Lung (tissue), 12 donors: ENCODE data around the gene MBP. TPM values are rescaled to one million over a fixed set of nuclear protein-coding genes. Genes with fewer than 3 reads are reported as not detected.

Experiments
- ATAC-seq: fragments of 200-7000 bp; cut with Tn5 transposase; one replicate; pipeline ENCODE4 v1.9.1; 2020; ENCODE audit warnings: moderate number of reproducible peaks; ENCODE audit not compliant: insufficient read depth, low FRiP score
- DNase-seq, 3 donors: peaks; one replicate each; pipeline ENCODE4 v3.0.0-alpha.2; 2013 to 2017
- H3K27ac ChIP-seq, 2 donors: one replicate each; pipeline ENCODE4 v1.5.1; 2013; ENCODE audit warnings: mild to moderate bottlenecking in 2 of 2, moderate library complexity in 2 of 2, control low read depth in 1 of 2, inconsistent platforms in 1 of 2, low read depth in 1 of 2, low read length in 1 of 2
- H3K27me3 ChIP-seq, 3 donors: one replicate each; pipeline ENCODE4 v1.5.1; 2013; ENCODE audit warnings: low read length in 2 of 3; ENCODE audit not compliant: control insufficient read depth in 3 of 3, insufficient read depth in 3 of 3
- H3K36me3 ChIP-seq, 4 donors: one replicate each; pipeline ENCODE4 v1.5.1; 2013; ENCODE audit warnings: low read length in 4 of 4, mild to moderate bottlenecking in 1 of 4, moderate library complexity in 1 of 4; ENCODE audit not compliant: control insufficient read depth in 4 of 4, insufficient read depth in 4 of 4
- H3K4me1 ChIP-seq, 5 donors: one replicate each; pipeline ENCODE4 v1.5.1; 2013; ENCODE audit warnings: low read length in 5 of 5, mild to moderate bottlenecking in 2 of 5, moderate library complexity in 1 of 5; ENCODE audit not compliant: control insufficient read depth in 5 of 5, insufficient read depth in 5 of 5
- H3K4me3 ChIP-seq: one replicate; pipeline ENCODE4 v1.5.1; 2013; ENCODE audit warnings: mild to moderate bottlenecking, control low read depth, moderate library complexity
- H3K9ac ChIP-seq, 2 donors: one replicate each; pipeline ENCODE4 v1.5.1; 2013; ENCODE audit warnings: low read length in 2 of 2, control low read depth in 1 of 2; ENCODE audit not compliant: insufficient read depth in 1 of 2
- H3K9me3 ChIP-seq, 4 donors: one replicate each; pipeline ENCODE4 v1.5.1; 2013; ENCODE audit warnings: low read length in 3 of 4, mild to moderate bottlenecking in 1 of 4, moderate library complexity in 1 of 4; ENCODE audit not compliant: control insufficient read depth in 4 of 4, insufficient read depth in 3 of 4
- CTCF ChIP-seq: IDR thresholded peaks from 2 replicates; pipeline ENCODE4 v1.5.1; 2012; ENCODE audit warnings: mild to moderate bottlenecking; ENCODE audit errors: control extremely low read depth, extremely low read depth
- WGBS, 2 donors: extraction: QIAGEN DNeasy Blood & Tissue Kit; methylation state at CpG; one replicate each; pipeline ENCODE4 v1.1.7; 2013; 5-methylcytosine and 5-hydroxymethylcytosine counted together
- polyA plus RNA-seq, 2 donors: library from polyadenylated mRNA; stranded (reverse); fragments of 200-250 nt; gene quantifications; one replicate each; pipeline ENCODE4 v1.2.1, GENCODE V29; 2013
- total RNA-seq, 2 donors: library from RNA; depleted of rRNA in 1 of 2; stranded (reverse); fragments of >200 nt in 1 of 2; gene quantifications; one replicate each; pipeline ENCODE4 v1.2.1, GENCODE V29; 2014 to 2021
- donor health status: control.
- donor health status: control.
- donor health status: Bipolar disorder and iron deficiency.
- donor health status: healthy.
- donor health status: DM: yes; HTN: yes; CAD: no.

The MBP gene
- total and polyA plus RNA-seq, 4 donors, result 15.6 to 64.1 (median 30.9) TPM

- TF ChIP-seq CTCF, result no peak
- WGBS, 2 donors, result 46 to 72% methylated on average over 13 of the region's 13 CpGs
- Histone ChIP-seq H3K4me1 (peaks cover 0 to 14% (median 2%) of the 10 kb centered on the region in 5 donors), H3K27me3 (peaks cover 0 to 34% (median 19%) of the 10 kb centered on the region in 3 donors), H3K9ac (no peak overlapping the region), H3K9me3 (no peaks in the 10 kb centered on the region), H3K4me3 (no peak overlapping the region), H3K27ac (no peak overlapping the region), H3K36me3 (peaks cover 0 to 10% (median 0%) of the 10 kb centered on the region in 4 donors)
- DNase-seq (peak in 2 of 3 donors; percentile 42 to 57), ATAC-seq (no peak)
Observed at GRCh38 chr18:77095391-77096371, 36.9 kb downstream of the MBP start.

GRCh38 chr18:77093586-77093985 is 39.0 kb downstream of the MBP start:
- no peak for DNase-seq
- no peak for TF ChIP-seq CTCF
- no peaks in the 10 kb centered on the region for H3K9me3 ChIP-seq
- H3K4me3 ChIP-seq, result no peak overlapping the region
- no peak overlapping the region for H3K9ac ChIP-seq
- ATAC-seq, result no peak
- peaks cover 0 to 28% (median 15%) of the 10 kb centered on the region in 3 donors for H3K27me3 ChIP-seq
- 82 to 86% methylated on average over 12 of the region's 12 CpGs for WGBS, 2 donors
- no peak overlapping the region for H3K27ac ChIP-seq
- peaks cover 0 to 6% (median 0%) of the 10 kb centered on the region in 4 donors for H3K36me3 ChIP-seq
- peaks cover 0 to 19% (median 2%) of the 10 kb centered on the region in 5 donors for H3K4me1 ChIP-seq

- Histone ChIP-seq H3K4me3 (no peak overlapping the region), H3K27me3 (peaks cover 0 to 24% (median 10%) of the 10 kb centered on the region in 3 donors), H3K9me3 (no peaks in the 10 kb centered on the region), H3K4me1 (peaks cover 0 to 19% (median 2%) of the 10 kb centered on the region in 5 donors), H3K9ac (no peak overlapping the region), H3K36me3 (peaks cover 0 to 6% (median 0%) of the 10 kb centered on the region in 4 donors), H3K27ac (no peak overlapping the region)
- ATAC-seq (no peak), DNase-seq (no peak)
- TF ChIP-seq CTCF, result no peak
- 93 to 95% methylated on average over 16 of the region's 16 CpGs for WGBS, 2 donors
Observed at GRCh38 chr18:77093067-77093430, 39.5 kb downstream of the MBP start.
